T-helper 1 cell treated with Interleukin-12 subunit alpha and Interleukin-12 subunit beta and Interleukin-4 antibody, amounts not matched to agents 30 ng/mL and 1 ng/mL, for 36 hours (primary cell): ENCODE data around the gene PCGF1. TPM values are rescaled to one million over a fixed set of nuclear protein-coding genes. Genes with fewer than 3 reads are reported as not detected.
"Not testable (repeated sequence)": the region's sequence is repeated elsewhere in the genome, so short reads cannot be mapped to it uniquely, and the experiment has no call there.

ENCODE experiments used
- intact Hi-C: fragments of 100-400 bp; cut with micrococcal nuclease; formaldehyde crosslinking; loops from one replicate; pipeline ENCODE4 v1.15.1; 2024
- total RNA-seq: library from RNA; stranded (reverse); gene quantifications from 2 replicates; pipeline ENCODE4 v1.2.3, GENCODE V29; 2022

PCGF1 gene
- total RNA-seq, 1 donor from 2014 or later, result 36.4 TPM

- intact Hi-C loops, result loop anchor here (2.0 kb wide), 1 partner anchor 47 kb away; the partner anchor contains the start of genes AUP1 and HTRA2
These were observed 25.3 kb downstream of the PCGF1 start for GRCh38 chr2:74481961-74482800.

GRCh38 chr2:74481431-74481830 lies 26.1 kb downstream of the PCGF1 start:
- intact Hi-C loops, result no loop called here

GRCh38 chr2:74474899-74475298 lies 32.6 kb downstream of the PCGF1 start:
- intact Hi-C loops, result loop anchor here (5.0 kb wide), 1 partner anchor 1243 kb away; the partner anchor contains the start of genes CCT7 and PRADC1

- intact Hi-C loops, result loop anchor here (5.0 kb wide), 1 partner anchor 1242 kb away; the partner anchor contains the start of genes CCT7 and PRADC1
These were observed 33.0 kb downstream of the PCGF1 start for GRCh38 chr2:74474481-74474880.

GRCh38 chr2:74472945-74473258 lies 34.6 kb downstream of the PCGF1 start:
- intact Hi-C loops, result loop anchor here (1.0 to 5.0 kb wide), 11 partner anchors 9 to 1241 kb away; partner anchors contain the start of genes AUP1, C2orf81, CCT7 and HTRA2

- intact Hi-C loops, result loop anchor here (1.0 to 5.0 kb wide), 11 partner anchors 8 to 1240 kb away; partner anchors contain the start of genes AUP1, C2orf81, CCT7 and HTRA2
These were observed 35.2 kb downstream of the PCGF1 start, which contains the start of gene MRPL53 for GRCh38 chr2:74472086-74472944. MRPL53 (minus strand) TSS chr2:74472680; CDS start chr2:74472660, 20 bp downstream.

GRCh38 chr2:74471332-74472065 lies 36.0 kb downstream of the PCGF1 start:
- intact Hi-C loops, result loop anchor here (1.0 to 5.0 kb wide), 11 partner anchors 7 to 1239 kb away; partner anchors contain the start of genes AUP1, C2orf81, CCT7 and HTRA2

GRCh38 chr2:74470742-74471141 lies 36.8 kb downstream of the PCGF1 start:
- intact Hi-C loops, result loop anchor here (5.0 kb wide), 1 partner anchor 1238 kb away; the partner anchor contains the start of genes CCT7 and PRADC1

- intact Hi-C loops, result loop anchor here (1.0 kb wide), 1 partner anchor 8 kb away; the partner anchor contains the start of gene MRPL53
These were observed 43.1 kb downstream of the PCGF1 start for GRCh38 chr2:74464406-74464805.

- intact Hi-C loops, result no loop called here
These were observed 44.7 kb downstream of the PCGF1 start for GRCh38 chr2:74462786-74463105.

GRCh38 chr2:74462054-74462785 lies 45.3 kb downstream of the PCGF1 start:
- intact Hi-C loops, result no loop called here

- intact Hi-C loops, result no loop called here
These were observed 46.1 kb downstream of the PCGF1 start for GRCh38 chr2:74461187-74462053.

GRCh38 chr2:74460187-74460586 lies 47.3 kb downstream of the PCGF1 start:
- intact Hi-C loops, result not testable (repeated sequence)

- intact Hi-C loops, result loop anchor here (2.0 to 5.0 kb wide), 4 partner anchors 195 to 1072 kb away; partner anchors contain the start of genes ALMS1 and SEMA4F
These were observed 47.9 kb downstream of the PCGF1 start for GRCh38 chr2:74459503-74460118.

- intact Hi-C loops, result loop anchor here (1.0 to 5.0 kb wide), 15 partner anchors 7 to 1225 kb away; partner anchors contain the start of genes ALMS1, AUP1, C2orf81 and CCT7
These were observed 48.5 kb downstream of the PCGF1 start for GRCh38 chr2:74458938-74459363.

- intact Hi-C loops, result loop anchor here (1.0 to 5.0 kb wide), 15 partner anchors 8 to 1224 kb away; partner anchors contain the start of genes ALMS1, AUP1, C2orf81 and CCT7
These were observed 49.2 kb downstream of the PCGF1 start, which contains the start of gene WBP1 for GRCh38 chr2:74458132-74458937. WBP1 (plus strand) TSS chr2:74458438; CDS start chr2:74458603, 165 bp downstream.

GRCh38 chr2:74457549-74458131 lies 49.9 kb downstream of the PCGF1 start:
- intact Hi-C loops, result loop anchor here (1.0 to 5.0 kb wide), 15 partner anchors 9 to 1223 kb away; partner anchors contain the start of genes ALMS1, AUP1, C2orf81 and CCT7
